CD4-positive, alpha-beta T cell treated with Interferon gamma for 1 hour (primary cell): ENCODE data around the gene FMO4.
"Not testable (repeated sequence)": the region's sequence is repeated elsewhere in the genome, so short reads cannot be mapped to it uniquely, and the experiment has no call there.

ENCODE experiments used
- DNase-seq: peaks from one replicate; pipeline ENCODE4 v3.0.0-alpha.2; 2020

The FMO4 gene, protein sequence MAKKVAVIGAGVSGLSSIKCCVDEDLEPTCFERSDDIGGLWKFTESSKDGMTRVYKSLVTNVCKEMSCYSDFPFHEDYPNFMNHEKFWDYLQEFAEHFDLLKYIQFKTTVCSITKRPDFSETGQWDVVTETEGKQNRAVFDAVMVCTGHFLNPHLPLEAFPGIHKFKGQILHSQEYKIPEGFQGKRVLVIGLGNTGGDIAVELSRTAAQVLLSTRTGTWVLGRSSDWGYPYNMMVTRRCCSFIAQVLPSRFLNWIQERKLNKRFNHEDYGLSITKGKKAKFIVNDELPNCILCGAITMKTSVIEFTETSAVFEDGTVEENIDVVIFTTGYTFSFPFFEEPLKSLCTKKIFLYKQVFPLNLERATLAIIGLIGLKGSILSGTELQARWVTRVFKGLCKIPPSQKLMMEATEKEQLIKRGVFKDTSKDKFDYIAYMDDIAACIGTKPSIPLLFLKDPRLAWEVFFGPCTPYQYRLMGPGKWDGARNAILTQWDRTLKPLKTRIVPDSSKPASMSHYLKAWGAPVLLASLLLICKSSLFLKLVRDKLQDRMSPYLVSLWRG

DNA sequence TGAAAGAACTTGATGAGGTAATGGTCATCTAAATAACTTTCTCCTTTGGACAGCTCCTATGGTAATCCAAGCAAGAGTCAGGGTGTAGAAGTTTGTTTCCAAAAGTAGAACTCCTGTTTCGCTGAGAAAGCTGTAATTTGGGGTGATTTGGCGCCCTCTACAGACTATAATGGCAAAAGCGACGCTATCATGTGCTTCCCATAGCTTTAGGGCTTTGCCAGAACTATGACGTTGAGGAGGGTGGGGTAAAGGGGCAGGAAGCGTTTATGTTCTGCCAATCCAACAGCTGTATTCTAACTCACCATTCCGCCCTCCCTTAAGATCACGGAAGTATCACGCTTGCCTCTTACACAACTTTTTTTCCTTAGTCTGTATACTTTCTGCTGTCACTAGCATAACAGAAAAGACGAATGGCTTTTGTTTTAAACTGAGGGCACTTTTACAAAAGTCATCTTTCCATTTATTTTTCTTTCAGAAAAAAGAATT is at the start of gene FMO4:
TSS of gene FMO4 (plus strand) at position 349 of the 486 bp plus-strand sequence. CDS start 5,643 bp downstream, outside the sequence.
- peak; percentile 92 for DNase-seq

- no peak for DNase-seq
Measured at GRCh38 chr1:171265686-171266085, 48.3 kb upstream of the FMO4 start.

- no peak for DNase-seq
Measured at GRCh38 chr1:171266930-171267329, 47.1 kb upstream of the FMO4 start.

DNA sequence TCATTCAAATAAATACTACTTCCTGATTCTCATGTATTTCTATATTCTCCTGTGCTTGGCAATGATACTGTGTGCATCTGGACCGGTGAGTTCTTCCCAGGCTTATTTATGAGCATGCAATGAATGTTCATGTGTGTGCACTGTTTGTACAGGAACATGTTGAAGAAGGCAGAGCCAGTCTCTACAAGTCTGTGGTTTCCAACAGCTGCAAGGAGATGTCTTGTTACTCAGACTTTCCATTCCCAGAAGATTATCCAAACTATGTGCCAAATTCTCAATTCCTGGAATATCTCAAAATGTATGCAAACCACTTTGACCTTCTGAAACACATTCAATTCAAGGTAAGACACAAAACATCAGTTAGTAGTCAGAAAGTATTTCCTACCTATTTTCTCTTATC is 46.6 kb upstream of the FMO4 start:
- no peak for DNase-seq

DNA sequence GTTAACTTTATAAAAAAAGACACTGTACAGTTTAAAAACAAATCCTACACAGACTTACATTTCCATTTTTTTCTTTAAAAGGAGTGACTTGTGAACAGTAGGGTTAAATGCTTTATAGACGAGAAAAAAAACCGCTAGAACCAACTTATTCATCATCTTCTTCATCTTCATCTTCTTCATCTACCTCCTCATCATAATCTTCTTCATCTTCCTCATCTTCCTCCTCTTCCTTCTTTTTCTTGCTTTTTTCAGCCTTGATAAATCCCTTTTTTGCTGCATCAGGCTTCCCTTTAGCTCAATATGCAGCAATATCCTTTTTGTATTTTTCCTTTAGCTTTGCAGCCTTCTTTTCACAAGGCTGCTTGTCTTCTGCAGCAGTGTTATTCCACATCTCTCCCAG is 43.2 kb upstream of the FMO4 start:
- no peak for DNase-seq

GRCh38 chr1:171277534-171277933 is 36.4 kb upstream of the FMO4 start:
- DNase-seq: no peak

DNA sequence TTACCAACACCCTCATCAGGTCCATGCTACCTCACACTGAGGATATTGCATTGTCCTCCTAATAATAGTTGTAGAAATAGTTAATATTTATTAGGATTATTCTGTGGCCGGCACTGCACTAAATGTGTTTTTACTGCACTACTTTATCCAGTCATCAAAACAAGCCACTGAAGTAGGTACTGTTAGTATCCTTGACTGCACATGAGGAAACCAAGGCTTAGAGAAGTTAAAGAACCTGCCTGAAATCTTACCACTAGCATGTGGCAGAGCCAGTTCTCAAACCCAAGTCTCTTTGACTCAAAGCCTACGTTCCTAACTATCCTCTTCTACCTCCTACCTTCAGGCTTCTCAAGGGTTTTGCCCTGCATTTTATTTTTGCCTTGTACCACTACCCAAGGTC is 34.7 kb upstream of the FMO4 start:
- no peak for DNase-seq

DNA sequence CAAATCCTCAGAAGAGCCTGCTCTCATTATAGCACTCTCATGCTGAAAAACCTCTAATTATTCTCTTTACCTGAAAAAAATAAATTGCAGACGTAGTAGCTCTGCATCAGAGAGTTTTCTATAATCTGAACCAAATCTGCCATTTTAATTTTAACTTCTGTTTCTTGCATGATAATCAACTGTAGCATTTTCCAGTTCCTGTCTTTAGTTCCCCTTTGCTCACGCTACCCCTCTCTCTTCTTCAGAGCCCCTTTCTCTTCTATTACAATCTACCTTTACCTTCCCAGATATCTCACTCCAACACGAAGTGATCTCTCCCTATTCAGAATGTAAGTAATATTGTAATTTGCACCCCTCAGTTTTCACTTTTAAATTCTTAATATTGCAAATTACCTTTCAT is 34.3 kb upstream of the FMO4 start:
- no peak for DNase-seq

- no peak for DNase-seq
Measured at GRCh38 chr1:171280599-171280998, 33.4 kb upstream of the FMO4 start.

GRCh38 chr1:171286032-171286705 is 27.8 kb upstream of the FMO4 start:
- no peak for DNase-seq

- DNase-seq: no peak
Measured at GRCh38 chr1:171290621-171291020, 23.4 kb upstream of the FMO4 start.

GRCh38 chr1:171292799-171293198 is 21.2 kb upstream of the FMO4 start:
- DNase-seq: no peak

- not testable (repeated sequence) for DNase-seq
Measured at GRCh38 chr1:171295383-171295782, 18.6 kb upstream of the FMO4 start.

GRCh38 chr1:171295821-171296220 is 18.2 kb upstream of the FMO4 start:
- DNase-seq: no peak

DNA sequence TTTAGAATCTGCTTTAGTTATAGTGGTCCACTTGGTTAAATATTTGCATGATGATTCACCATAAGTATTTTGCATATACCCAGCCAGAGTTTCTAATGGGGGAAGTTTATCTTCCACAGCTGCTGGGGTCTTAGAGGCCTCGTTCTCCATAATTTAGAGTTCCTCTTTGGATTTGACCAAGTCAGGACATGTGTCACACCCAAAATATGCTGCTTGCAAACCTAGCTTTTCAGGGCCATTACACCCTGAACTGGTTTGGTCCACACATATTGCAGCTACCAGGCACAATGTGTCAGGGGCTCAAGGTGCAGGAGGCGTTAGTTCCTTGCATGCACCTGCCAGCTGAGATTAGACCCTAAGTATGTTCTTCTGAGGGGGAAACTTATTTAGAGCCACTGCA is 17.1 kb upstream of the FMO4 start:
- DNase-seq: no peak

DNA sequence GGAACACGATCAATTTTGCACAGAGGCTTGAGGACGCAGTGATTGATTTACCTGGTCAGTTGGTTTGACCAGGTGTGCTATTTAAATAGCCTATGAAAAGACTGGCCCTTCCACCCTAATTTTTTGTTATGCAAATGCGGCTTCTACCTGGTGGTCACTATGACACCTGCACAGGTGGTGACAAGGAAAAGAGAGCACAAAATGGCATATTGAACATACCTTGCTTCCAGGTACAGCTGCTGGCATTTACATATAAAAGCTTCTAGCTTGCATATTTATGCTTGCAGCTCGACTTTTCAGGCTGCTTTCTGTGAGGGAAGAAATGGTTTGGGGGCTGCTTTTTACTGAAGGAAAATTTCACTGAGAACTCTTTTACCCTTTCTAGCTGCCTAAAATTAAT is 15.3 kb upstream of the FMO4 start:
- no peak for DNase-seq

DNA sequence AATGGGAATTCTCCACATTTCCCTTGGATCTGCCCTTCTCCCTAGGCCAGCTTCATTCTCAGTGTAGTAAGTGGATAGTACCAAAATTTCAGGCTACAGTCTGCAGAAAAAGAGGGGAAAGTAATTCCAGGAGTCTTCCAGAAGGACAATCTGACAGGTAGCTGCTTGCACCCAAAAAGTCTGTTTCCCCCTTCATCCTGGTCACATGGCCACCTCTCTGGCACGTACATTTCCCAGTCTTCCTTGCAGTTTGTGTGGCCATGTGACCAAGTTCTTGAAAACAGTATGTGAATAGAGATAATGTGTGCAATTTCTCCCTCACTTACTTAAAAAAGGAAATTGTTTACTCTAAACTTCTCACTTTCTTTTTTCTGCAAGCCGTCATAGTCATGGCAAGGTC is 14.6 kb upstream of the FMO4 start:
- DNase-seq: no peak

- no peak for DNase-seq
Measured at GRCh38 chr1:171300401-171300800, 13.6 kb upstream of the FMO4 start.

GRCh38 chr1:171310661-171311087 is 3.3 kb upstream of the FMO4 start:
- DNase-seq: no peak

GRCh38 chr1:171311771-171312558 is 2.0 kb upstream of the FMO4 start:
- no peak for DNase-seq

DNA sequence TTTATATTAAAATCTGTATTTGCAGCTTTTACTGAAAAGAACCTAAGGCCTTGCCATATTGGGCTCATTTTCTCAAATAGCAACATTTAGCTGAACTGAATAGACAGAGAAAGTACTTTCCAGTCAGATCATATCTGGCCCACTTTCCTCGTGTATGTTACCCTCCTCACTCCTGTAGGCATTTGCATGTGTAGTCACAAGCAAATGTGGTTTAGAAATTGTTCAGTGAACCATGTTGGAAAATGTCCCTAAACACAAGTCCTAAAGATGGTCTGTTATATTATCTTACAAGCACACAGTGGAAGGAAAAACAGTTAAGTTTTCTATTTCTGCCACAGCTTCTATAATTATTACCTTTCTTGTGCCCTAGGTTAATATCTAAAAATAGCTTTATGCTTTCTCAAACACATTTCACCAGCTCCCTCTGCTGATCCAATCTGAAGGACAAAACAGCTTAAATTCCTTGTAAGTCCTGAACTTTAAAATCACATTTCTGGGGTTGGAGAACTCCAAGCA is 606 bp upstream of the FMO4 start:
- no peak for DNase-seq

- DNase-seq: no peak
Measured at GRCh38 chr1:171329251-171329650, 15.3 kb downstream of the FMO4 start.
